ENCODE data around the gene ZNF521.
"Not testable (repeated sequence)": the region's sequence is repeated elsewhere in the genome, so short reads cannot be mapped to it uniquely, and the experiment has no call there.

Gene ZNF521

DNA sequence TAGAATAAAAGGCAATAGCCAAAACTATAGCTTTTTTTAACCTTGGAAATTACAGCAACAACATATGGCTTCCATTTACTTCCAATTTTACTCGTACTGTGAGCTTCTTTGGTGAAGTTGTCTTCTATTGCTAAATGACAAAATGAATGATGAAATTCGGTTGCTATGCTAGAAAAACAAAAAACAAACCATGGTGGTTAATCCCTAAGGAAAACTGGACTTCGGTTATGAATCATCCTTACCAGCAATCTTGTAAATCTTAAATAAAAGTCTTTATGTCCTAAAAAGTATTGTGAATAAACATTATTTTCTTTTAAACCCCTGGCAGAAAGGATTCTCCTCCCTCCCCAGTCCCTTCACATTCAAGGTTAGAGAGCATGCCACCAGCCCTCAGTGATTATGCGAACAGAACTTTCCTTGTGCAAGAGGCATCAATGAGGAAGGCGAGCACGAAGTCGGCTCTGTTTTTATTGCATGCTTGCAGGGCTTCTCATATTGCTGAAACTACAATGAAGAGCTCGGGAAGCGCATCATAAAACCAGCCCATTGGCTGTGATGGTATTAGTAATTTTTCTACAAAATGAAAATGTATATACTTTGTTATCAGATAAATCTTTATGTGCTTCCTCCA, 62.9 kb downstream of the ZNF521 start:
- DNase-seq (ENCODE audit: low read depth) = no peak

DNA sequence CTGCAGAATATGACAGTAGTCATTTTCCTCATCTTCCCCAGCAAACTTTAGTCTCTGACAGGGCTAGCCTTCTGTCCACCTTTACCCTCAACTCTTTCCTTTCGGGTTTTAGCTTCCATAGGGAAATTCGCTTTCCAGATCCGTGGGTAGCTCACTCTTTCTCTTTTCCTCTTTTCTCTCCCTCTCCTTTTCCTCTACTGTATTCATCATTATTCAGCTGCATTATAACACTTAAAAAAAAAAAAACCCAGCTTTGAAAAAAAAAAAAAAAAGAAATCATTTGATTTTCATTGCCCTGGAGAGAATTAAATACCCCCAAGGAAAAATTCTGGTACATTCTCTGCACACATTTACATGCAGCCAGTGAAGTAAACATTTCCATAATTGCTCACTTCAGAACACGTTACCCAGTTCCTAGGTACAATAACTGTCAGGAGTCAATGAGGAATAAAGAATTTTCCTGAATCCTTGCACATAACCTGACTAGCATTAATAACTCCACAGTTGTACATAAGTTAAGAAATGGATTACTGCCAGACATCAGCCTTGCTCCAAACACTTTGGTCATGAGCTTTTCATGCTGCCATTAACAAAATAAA, 63.5 kb downstream of the ZNF521 start:
- no peak for DNase-seq (ENCODE audit: low read depth)

DNA sequence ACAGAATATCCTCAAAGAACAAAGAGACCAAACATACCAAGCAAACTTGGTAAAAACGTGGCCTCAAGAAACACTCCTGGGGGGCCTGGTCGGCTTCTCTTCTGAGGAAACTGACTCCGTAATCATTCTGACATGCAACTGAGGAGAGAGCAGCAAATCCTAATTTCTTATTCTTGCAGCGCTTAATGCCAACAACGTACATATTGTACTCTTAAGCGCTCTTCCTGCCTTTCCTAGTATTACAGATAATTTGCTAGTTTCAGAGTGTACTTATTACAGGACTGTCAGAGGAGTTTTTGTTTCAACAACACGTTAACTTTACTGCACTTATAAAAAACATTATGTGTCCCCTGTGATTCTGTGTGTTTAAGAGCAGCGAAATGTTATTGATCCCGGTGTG, 64.9 kb downstream of the ZNF521 start:
- no peak for DNase-seq (ENCODE audit: low read depth)

DNA sequence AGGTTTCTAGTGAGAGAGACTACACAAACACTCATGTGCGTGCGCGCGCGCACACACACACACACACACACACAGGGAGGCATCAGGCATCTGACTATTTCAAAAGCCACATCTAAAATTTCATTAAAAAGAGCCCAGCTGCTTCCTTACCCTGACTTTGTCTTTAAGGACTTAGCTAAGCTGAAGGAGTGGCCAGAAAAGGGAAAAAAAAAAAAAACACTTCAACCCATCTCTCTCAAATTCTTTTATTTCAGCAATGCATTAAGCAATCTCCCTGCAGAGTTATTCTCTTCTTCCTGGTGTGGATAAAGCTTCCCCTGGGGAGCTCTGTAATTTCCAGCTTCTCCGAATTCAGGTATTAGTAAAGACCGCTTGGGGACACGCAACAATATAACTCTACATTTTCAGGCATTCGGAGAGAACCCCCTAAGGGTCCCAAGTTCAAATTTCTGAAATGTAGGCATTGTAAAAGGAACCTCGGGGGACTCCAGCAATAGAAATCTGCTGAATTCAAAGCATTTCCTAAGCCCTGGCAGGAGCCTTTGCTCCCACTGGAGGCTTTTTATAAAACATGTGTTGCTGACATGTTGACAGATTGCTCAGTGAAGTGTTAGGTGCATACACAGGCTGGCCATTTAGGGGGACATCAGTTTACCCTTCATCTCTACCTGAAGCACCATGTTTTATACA, 67.0 kb downstream of the ZNF521 start:
- DNase-seq (ENCODE audit: low read depth) = no peak

DNA sequence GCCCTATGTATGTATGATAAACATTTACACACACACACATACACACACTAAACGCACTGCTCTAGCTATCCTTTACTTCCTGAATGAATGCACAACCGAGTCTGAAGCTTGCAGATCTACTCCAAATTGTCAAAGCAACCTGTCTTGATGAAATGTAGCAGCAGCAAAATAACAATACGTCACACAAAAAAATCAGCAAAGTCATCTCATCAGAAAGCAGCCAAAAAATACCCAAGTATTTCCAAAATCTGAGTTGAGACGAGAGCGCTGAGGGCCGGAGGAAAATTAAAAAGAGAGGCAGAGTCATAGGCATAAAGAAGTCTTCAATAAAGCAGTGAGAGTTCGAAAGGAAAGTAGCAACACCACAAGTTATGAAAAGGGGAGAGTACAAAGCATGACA, 67.7 kb downstream of the ZNF521 start:
- no peak for DNase-seq (ENCODE audit: low read depth)

DNA sequence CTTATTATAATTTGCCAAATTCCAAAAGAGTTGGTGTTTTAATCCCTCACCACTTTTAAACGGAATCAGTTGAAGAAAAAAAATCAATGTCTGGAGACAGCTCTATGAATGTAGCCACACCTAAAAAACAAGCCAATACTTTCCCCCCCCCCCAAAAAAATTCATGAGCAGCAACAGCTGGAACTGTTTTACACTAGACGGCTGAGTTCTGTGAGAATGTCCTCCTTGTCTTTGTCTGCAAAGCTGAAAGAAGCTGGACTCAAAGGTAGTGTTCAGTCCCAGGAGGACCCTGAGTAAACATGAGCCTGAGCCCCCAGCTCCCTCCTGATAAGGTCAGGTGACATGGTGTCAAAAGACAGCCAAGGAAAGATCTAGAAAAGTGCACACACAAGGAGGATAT, 68.2 kb downstream of the ZNF521 start:
- no peak for DNase-seq (ENCODE audit: low read depth)

DNA sequence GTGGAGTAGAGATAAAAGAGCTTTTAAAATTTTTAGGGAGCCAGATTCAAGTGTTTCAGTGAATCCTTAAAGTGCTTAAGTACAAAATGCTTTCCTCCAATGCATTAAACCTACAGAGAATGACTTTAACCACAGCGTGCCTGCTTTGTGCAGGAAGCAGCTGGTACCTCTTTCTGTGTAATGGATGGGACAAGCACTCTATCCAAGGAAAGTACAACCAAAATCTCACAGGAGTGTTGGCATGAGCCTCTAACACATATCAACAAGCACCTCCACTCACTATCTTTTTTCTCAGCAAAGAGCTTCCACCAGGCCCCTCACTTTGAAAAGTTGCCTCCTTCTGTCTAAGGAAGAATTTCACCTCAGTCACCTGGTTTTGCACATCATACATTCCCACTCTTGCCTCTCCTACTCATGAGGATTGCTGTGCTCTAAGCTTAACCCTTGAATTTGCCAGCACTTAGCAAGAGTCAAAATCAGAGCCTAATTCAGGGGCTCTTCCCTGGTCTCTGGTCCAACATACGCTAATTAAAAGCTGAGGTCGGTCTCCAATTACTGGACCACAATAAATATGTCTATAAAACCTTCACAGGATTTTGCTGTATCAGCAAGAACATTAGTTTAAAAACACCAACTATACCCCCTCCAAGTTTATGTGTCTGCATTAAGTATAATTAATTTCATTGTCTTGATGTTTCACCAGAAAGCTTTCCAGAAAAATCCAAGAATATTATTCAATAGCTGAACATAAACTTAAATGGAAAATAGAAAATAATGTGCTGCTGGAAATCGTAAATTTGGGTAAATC, 68.9 kb downstream of the ZNF521 start:
- no peak for DNase-seq (ENCODE audit: low read depth)

DNA sequence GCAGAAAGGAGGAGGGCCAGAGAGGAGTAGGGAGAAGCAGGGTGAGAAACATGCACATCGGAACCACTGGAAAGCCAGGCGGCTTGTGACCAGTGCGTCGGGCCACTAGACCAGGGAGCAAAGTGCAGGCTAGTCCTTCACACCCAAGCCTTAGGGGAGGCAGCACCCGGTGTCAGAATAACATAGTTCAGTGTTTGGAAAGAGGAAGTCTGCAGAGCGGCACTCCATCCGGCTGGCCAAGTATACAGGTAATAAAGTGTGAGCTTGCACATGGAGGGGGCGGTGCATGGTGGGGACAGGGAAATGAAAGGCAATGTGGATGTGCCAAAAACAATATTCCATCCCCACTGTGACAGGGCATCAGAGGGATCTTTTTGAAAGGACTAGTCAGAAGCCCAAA, 69.7 kb downstream of the ZNF521 start:
- DNase-seq (ENCODE audit: low read depth) = no peak

DNA sequence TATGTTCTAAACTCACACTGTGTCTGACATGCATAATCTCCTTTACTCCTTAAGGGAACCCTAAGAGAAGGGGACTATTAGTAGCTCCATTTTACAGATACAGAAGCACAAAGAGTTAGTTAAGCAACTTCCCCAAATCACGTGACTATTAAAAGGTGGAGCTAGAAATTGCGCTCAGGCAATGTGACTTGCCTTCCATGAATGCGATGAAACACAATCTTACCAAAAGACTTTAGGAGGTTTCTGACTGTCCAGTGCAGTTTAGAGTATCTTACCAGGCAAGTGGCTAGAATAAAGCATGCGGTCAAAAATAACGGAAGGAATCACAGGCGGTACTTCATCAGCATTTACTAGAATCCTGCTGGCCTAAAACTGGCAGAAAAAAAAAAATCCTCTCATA, 70.4 kb downstream of the ZNF521 start:
- DNase-seq (ENCODE audit: low read depth) = no peak

DNA sequence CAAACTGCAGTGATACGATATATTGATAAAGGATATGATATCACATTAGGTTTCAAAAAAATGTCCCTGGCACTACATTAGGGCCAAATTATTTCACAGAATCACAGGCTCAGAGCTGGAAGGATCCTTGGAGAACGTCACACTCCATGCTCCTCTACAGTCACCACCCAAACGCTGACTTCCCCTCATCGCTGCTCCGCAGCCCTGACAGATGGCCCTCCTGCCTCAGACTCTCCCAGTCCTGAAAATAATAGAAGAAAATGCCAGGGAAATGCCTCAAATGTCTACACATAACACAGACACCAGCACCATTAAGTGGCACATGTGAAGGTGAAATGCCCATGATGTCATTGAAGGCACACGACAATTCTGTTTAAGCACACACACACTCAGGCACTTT, 72.0 kb downstream of the ZNF521 start:
- no peak for DNase-seq (ENCODE audit: low read depth)

DNA sequence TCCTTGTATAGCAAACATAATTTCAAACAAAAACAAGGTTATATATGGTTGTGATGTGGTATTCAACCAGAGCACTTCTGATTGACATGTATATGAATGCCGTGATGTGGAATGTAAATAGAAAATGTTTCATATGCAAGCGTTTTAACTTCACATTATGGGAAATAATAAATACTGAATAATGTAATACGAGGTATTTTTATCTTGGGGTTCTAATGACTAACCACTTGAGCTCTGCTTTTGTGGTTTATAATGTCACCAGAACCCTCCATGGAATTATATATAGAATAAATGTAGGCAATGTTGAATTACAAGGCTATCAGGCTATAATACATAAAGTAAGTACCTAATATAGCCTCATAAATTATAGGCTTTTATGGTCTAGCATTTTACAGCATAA, 72.4 kb downstream of the ZNF521 start:
- no peak for DNase-seq (ENCODE audit: low read depth)

DNA sequence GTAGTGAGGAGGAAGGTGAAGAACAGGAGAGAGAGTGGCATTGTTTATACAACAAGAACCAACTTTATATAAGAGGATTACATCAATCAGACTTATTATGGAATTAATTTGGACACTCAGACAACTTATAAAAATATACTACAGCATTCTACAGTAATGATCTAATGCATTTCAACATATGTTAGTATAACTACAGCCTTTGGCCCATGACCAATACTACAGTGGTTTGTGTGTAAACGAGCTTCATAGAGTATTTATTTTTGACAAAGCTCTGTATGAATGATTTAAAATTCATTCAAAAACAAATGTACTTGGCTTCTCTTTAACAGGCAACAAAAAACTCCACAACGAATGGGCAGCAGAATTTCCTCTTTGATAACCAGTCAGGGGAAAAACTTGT, 72.8 kb downstream of the ZNF521 start:
- DNase-seq (ENCODE audit: low read depth) = no peak

DNA sequence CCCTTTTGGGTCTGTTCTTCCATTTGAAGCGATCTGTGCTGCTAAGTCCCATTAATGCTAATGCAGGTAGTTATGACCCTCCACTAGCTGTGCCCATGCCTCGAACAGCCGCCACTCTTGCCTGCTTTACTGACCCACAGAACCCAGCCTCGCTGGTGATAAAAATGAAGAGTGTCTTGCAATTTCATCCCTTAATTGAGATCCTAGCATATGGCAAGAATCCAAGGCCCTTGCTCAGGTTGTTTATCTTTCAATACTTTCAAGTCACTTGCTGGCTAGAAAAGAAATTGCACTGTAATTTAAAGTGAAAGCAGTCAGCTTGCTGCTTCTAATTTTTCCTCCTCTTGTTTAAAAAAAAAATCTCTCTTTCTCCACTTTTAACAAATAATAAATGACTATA, 73.6 kb downstream of the ZNF521 start:
- DNase-seq (ENCODE audit: low read depth) = no peak

DNA sequence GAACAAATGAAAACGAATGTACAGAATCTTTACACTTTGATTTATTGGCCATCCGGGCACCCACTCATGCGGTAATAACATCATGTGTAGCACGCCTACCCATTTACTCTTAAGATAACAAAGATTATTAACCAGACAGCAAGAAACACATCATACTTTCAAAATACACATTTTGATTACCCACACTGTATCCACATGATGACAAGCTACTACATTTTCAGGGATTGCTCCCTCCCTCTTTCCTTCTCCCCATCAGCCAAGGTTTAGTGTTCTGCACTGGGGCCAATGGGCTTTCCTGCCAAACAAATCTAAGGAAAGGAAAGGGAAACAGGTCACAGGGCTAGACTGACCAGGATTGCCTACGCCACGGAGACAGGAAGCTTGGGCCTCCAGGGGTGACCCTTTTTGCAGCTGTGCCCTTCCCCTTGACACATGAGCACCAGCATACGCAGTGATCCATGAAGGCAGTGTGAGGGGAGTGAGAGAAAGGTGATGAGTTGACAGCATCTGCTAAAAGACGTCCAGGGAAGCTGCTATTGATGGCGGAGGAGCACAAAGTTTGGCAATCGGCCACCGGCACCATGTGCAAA, 76.5 kb downstream of the ZNF521 start:
- DNase-seq (ENCODE audit: low read depth) = no peak

DNA sequence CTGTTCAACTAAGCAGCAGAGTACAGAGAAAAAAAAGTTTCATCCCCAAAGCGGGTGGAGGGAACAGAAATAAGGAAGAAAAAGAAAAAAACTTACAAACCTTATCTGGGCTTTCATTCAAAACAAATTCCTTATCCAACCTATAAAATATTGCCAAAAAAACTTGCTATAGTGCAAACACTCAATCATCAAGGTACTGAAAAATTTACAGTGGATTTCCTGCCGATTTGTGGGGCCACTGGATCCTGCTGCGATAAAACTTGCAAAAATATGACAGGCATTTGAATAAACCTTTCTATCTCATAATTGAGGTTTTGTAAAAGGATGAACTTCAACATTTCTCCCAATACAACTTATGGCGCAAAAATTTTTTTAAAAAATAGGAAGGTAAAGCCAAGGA, 77.0 kb downstream of the ZNF521 start:
- no peak for DNase-seq (ENCODE audit: low read depth)

DNA sequence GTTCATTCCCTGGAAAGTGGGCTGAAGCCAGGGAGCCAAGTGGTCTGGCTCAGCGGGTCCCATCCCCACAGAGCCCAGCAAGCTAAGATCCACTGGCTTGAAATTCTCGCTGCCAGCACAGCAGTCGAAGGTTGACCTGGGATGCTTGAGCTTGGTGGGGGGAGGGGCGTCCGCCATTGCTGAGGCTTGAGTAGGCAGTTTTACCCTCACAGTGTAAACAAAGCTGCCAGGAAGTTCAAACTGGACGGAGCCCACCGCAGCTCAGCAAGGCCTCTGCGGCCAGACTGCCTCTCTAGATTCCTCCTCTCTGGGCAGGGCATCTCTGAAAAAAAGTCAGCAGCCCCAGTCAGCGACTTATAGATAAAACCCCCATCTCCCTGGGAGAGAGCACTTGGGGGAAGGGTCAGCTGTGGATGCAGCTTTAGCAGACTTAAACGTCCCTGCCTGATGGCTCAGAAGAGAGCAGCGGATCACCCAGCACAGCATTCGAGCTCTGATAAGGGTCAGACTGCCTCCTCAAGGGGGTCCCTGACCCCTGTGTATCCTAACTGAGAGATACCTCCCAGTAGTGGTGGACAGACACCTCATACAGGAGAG, 84.9 kb downstream of the ZNF521 start:
- DNase-seq (ENCODE audit: low read depth) = not testable (repeated sequence)

DNA sequence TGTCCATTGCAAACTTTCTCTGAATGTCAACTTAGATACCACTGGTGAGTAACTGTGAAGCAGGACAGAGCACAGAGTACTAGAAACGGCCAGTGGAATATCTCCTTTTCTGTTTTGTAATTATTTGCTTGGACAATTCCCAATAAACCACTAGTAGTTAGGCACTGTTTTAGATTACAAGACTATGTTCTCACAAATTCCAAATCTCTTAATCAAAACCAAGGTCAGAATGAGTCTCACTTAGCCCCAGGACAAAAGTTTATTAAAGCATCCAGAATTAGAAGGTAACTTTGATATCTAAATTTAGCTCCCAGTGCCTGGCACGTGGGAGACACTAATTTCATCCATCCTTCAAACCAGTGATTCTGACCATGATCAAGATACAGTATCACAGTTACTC, 89.0 kb downstream of the ZNF521 start:
- no peak for DNase-seq (ENCODE audit: low read depth)

DNA sequence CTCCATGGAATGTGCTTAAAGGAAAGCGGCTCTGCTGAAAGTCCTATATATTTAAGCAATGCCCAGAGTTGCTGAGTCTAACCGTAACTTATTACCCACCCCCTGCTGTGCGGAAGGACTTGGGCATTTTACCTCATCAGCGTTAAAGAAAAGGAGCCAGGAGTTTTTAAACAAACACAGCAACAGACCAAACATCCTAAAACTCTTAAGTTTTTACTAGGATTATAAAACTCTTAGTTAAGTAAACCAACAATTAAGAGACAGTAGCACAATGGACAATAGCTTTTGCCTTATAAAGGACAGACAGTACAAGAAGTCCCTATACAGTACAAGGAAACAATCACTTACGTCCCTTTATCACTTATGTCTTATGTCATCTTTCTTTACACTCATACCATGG, 90.2 kb downstream of the ZNF521 start:
- no peak for DNase-seq (ENCODE audit: low read depth)

DNA sequence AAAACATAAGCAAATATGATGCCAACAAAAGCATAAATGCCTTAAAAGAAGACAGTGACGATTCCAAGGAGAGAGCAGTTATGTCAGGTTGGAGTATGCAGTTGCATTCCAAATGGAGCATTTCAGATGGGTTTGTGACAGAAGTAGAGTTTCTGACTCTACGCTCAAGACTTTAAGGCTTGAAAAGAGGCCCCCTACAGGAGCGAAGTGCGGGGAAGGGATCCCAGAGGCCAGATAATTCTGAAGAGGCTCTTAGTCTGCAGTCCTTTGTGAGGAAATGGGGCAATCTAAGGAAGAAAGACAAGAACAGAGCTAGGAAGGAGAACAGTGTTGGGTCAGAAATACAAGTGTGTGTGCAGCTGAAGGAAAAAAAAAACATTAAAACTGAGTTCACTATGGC, 95.5 kb downstream of the ZNF521 start:
- DNase-seq (ENCODE audit: low read depth) = no peak

DNA sequence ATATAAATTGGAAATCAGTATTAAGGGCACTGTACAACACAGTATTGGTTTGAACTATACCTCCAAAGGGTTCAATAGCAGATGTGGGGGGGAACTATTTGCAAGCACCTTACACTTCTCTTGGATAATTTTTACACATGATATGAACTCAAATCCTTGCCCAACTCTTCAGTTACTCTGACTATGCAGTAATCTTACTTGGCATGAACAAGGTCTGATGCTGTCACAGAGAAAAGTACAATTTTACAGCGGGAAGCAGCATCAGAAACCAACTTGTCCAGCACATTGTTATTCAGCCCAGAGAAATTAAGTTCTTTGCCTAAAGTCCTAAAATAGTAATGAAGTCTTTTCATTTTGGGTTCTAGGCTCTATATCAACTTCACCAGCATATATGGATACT, 98.2 kb downstream of the ZNF521 start:
- no peak for DNase-seq (ENCODE audit: low read depth)

DNA sequence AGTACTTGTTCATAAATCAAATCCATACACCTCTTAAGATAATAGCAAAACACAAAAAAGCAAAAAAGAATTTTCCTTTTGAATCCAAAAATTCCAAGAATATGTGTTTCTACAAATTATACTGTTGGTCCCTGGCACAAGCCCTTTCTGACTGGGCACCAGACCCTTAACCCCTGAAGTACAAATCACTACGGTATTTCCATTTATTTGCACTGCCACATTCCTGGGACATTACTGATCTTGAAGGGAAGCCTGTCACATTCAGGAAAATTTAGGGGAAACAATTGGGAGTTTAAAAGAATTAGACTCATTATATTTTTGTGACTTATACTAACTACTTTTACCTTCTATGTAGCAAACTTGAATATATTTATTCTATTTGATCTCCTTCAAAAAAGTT, 98.8 kb downstream of the ZNF521 start:
- no peak for DNase-seq (ENCODE audit: low read depth)

DNA sequence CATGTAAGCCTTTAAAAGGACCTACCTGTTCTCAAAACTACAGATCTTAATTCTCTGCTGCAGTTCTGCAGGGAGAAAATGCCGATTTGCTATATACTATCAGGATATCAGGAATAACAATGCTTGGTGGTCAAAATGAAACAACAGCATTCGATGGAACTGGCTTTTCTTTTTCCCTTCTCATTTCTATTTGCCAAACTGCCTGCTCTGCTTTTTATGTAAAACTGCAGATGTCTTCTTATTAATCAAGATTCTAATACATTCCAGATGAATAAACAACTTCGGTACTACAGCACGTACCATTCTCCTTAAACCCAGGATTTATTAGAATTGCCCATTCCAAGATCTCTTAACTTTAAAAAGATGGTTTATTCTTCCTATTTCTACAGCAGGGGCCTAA, 100.9 kb downstream of the ZNF521 start:
- DNase-seq (ENCODE audit: low read depth) = no peak
